Measurements from ENCODE around the gene NCAM2. TPM values are rescaled to one million over a fixed set of nuclear protein-coding genes. Genes with fewer than 3 reads are reported as not detected.

Gene NCAM2
- total and polyA plus RNA-seq, 2 of the 8 experiments (the other 6 are each of a cell fraction or from before 2014, with no cell fraction given), result 0.14 to 1.1 TPM

DNA sequence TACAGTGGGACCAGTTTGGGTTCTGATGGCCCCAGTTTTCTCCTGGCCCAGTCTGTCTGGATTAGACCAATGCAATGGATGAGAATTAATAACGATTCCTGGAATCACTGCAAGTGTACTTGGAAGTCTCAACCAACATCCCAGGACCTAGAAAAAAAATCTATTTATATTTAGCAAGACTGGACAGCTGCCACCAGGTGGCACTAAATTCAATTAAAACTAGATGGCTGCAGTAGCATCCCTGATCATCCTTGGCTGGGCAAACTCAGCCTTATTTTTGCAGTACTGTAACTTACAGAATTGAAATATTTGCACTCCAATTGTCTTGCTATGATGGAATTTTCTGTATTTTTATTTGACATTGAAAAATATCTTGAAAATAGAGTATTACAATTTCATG is 165.7 kb downstream of the NCAM2 start:
- Histone ChIP-seq H2BK5ac (ENCODE audit: low read depth, low read length) (no peak overlapping the region), H4K5ac (ENCODE audit: insufficient read length, low read depth, low read length) (no peak overlapping the region), H2BK20ac (ENCODE audit: low read length) (no peak overlapping the region), H3K23ac (ENCODE audit: insufficient read length) (no peak overlapping the region), H4K91ac (replicated peaks; ENCODE audit: insufficient read length, low read length) (no peak overlapping the region), H3K9me3 (ENCODE audit: insufficient read depth in 2 of 2, low read depth in 1 of 2, low read length in 1 of 2) (no peaks in the 10 kb centered on the region), H3K79me1 (ENCODE audit: low read depth, low read length) (no peaks in the 10 kb centered on the region), H3K4me3 (ENCODE audit: extremely low read depth in 1 of 4, insufficient read depth in 2 of 4, low read depth in 3 of 4, low read length in 4 of 4) (no peak overlapping the region), H3K79me2 (ENCODE audit: control insufficient read depth in 1 of 2, insufficient read depth in 2 of 2, low read length in 2 of 2) (no peaks in the 10 kb centered on the region), H3K14ac (ENCODE audit: insufficient read length) (no peak overlapping the region), H3K9ac (replicated peaks in 1 of 4; ENCODE audit: extremely low read depth in 1 of 4, low read depth in 3 of 4, low read length in 3 of 4) (no peak overlapping the region), H4K20me1 (replicated peaks in 1 of 2; ENCODE audit: control insufficient read depth in 1 of 2, insufficient read depth in 2 of 2, low read length in 2 of 2) (no peaks in the 10 kb centered on the region), H3K56ac (replicated peaks; ENCODE audit: insufficient read length, low read depth, low read length) (no peak overlapping the region), H3K23me2 (ENCODE audit: low read depth, low read length) (no peaks in the 10 kb centered on the region), H2BK120ac (replicated peaks; ENCODE audit: low read depth, low read length) (no peak overlapping the region), H3K27me3 (replicated peaks in 1 of 4; ENCODE audit: control insufficient read depth in 3 of 4, extremely low read depth in 1 of 4, insufficient read depth in 3 of 4, low read length in 3 of 4) (no peaks in the 10 kb centered on the region), H2AK5ac (ENCODE audit: low read depth, low read length) (no peak overlapping the region), H3K27ac (ENCODE audit: low read depth, low read length) (no peak overlapping the region), H2BK12ac (ENCODE audit: low read depth, low read length) (no peak overlapping the region), H4K8ac (ENCODE audit: extremely low read depth, insufficient read depth, low read length) (no peak overlapping the region), H3K4me1 (replicated peaks in 1 of 4; ENCODE audit: control insufficient read depth in 3 of 4, insufficient read depth in 4 of 4, low read length in 3 of 4) (no peaks in the 10 kb centered on the region), H3K18ac (ENCODE audit: extremely low read depth, low read length) (no peak overlapping the region), H3K4me2 (ENCODE audit: insufficient read depth in 1 of 2, low read depth in 2 of 2, low read length in 2 of 2) (no peak overlapping the region), H3K4ac (replicated peaks; ENCODE audit: insufficient read length, low read depth, low read length) (no peak overlapping the region), H2BK15ac (ENCODE audit: low read length) (no peak overlapping the region), H3K36me3 (ENCODE audit: control insufficient read depth in 2 of 4, insufficient read depth in 4 of 4, low read length in 3 of 4) (no peaks in the 10 kb centered on the region), H2AFZ (ENCODE audit: low read length) (no peak overlapping the region)
- TF ChIP-seq HDAC2 (IDR thresholded peaks at IDR 0.05; ENCODE audit: borderline replicate concordance in 1 of 2, low read depth in 2 of 2, low read length in 2 of 2), result no peak
- TF ChIP-seq, protein P1, sequence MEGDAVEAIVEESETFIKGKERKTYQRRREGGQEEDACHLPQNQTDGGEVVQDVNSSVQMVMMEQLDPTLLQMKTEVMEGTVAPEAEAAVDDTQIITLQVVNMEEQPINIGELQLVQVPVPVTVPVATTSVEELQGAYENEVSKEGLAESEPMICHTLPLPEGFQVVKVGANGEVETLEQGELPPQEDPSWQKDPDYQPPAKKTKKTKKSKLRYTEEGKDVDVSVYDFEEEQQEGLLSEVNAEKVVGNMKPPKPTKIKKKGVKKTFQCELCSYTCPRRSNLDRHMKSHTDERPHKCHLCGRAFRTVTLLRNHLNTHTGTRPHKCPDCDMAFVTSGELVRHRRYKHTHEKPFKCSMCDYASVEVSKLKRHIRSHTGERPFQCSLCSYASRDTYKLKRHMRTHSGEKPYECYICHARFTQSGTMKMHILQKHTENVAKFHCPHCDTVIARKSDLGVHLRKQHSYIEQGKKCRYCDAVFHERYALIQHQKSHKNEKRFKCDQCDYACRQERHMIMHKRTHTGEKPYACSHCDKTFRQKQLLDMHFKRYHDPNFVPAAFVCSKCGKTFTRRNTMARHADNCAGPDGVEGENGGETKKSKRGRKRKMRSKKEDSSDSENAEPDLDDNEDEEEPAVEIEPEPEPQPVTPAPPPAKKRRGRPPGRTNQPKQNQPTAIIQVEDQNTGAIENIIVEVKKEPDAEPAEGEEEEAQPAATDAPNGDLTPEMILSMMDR (IDR thresholded peaks at IDR 0.05; ENCODE audit: control extremely low read depth in 1 of 3, insufficient read depth in 1 of 3, low read depth in 1 of 3, low read length in 3 of 3), result peak in 2 of 3 experiments; percentile 52 to 58; a peak in 3 of 4 replicates
- peak; percentile 57 to 71; a peak in 3 of 4 replicates for TF ChIP-seq RAD21 (IDR thresholded peaks at IDR 0.05 in 1 of 2, conservative IDR thresholded peaks at IDR 0.05 in 1 of 2; ENCODE audit: low read depth in 2 of 2, low read length in 2 of 2)
- DNase-seq (ENCODE audit: low read depth in 1 of 2, low spot score in 2 of 2) (peak in 1 of 2 experiments; percentile 44), FAIRE-seq (peak; percentile 80)
- ChIA-PET POLR2A (ENCODE audit: partially characterized antibody) (no interaction called here), CTCF (ENCODE audit: partially characterized antibody) (interaction anchor here (1.3 to 1.7 kb wide), 2 partner anchors 12 to 18 kb away, joined by 4 to 5 read pairs; no protein-coding TSS in a partner anchor)
- WGBS, 2 experiments (ENCODE audit: extremely low coverage in 1 of 2, insufficient coverage in 1 of 2, insufficient read length in 1 of 2, insufficient replicate concordance in 2 of 2, low coverage in 1 of 2, low lambda C conversion rate in 2 of 2, missing lambda C conversion rate in 1 of 2), result 54% methylated on average over 1 of the region's 1 CpG; no CpG with 5 or more reads in 1 of the 2 experiments
